ENCODE data around the gene PEX12.

DNA sequence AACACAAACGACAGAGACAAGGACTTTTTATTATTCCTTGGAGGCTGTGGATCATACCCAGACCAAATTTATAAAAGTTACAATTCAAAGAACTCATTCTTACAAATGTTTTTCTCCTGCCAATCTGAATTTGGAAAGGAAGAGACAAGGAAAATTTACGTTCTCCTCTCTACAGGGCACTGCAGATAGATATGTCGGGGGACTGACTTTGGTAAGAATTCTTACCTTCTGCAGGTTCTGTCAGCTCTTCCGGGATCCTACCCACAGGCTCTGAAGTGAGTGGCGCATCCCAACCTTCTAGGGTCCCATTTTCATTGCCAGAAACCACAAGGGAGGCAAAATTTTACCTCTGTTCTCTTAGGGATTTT is 38.7 kb downstream of the PEX12 start:
- TF ChIP-seq, protein P1, sequence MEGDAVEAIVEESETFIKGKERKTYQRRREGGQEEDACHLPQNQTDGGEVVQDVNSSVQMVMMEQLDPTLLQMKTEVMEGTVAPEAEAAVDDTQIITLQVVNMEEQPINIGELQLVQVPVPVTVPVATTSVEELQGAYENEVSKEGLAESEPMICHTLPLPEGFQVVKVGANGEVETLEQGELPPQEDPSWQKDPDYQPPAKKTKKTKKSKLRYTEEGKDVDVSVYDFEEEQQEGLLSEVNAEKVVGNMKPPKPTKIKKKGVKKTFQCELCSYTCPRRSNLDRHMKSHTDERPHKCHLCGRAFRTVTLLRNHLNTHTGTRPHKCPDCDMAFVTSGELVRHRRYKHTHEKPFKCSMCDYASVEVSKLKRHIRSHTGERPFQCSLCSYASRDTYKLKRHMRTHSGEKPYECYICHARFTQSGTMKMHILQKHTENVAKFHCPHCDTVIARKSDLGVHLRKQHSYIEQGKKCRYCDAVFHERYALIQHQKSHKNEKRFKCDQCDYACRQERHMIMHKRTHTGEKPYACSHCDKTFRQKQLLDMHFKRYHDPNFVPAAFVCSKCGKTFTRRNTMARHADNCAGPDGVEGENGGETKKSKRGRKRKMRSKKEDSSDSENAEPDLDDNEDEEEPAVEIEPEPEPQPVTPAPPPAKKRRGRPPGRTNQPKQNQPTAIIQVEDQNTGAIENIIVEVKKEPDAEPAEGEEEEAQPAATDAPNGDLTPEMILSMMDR (IDR thresholded peaks at IDR 0.05; ENCODE audit: extremely low read depth in 1 of 2, insufficient read depth in 1 of 2, low read depth in 1 of 2, low read length in 2 of 2): no peak
- no peak for TF ChIP-seq GATA2 (IDR thresholded peaks at IDR 0.05; ENCODE audit: insufficient read depth, insufficient read length, low read depth, low read length)
- no peak for TF ChIP-seq POLR2A (IDR thresholded peaks at IDR 0.05; ENCODE audit: low read depth, low read length)
- TF ChIP-seq, protein P2, sequence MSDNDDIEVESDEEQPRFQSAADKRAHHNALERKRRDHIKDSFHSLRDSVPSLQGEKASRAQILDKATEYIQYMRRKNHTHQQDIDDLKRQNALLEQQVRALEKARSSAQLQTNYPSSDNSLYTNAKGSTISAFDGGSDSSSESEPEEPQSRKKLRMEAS (IDR thresholded peaks at IDR 0.05; ENCODE audit: insufficient read depth, insufficient read length): no peak
